Measurements from ENCODE around the gene EPHA6.

The EPHA6 gene

GRCh38 chr3:97277708-97278107 is 463.3 kb downstream of the EPHA6 start:
- DNase-seq (ENCODE audit: low read depth): no peak

- DNase-seq (ENCODE audit: low read depth): no peak
These were observed 464.1 kb downstream of the EPHA6 start for GRCh38 chr3:97278506-97278905.

- no peak for DNase-seq (ENCODE audit: low read depth)
These were observed 477.5 kb downstream of the EPHA6 start for GRCh38 chr3:97291901-97292300.

- DNase-seq (ENCODE audit: low read depth): no peak
These were observed 479.3 kb downstream of the EPHA6 start for GRCh38 chr3:97293596-97294131.

GRCh38 chr3:97297032-97297431 is 482.6 kb downstream of the EPHA6 start:
- DNase-seq (ENCODE audit: low read depth): no peak

GRCh38 chr3:97301114-97301513 is 486.7 kb downstream of the EPHA6 start:
- no peak for DNase-seq (ENCODE audit: low read depth)

- no peak for DNase-seq (ENCODE audit: low read depth)
These were observed 491.8 kb downstream of the EPHA6 start for GRCh38 chr3:97306226-97306625.

- DNase-seq (ENCODE audit: low read depth): no peak
These were observed 524.0 kb downstream of the EPHA6 start for GRCh38 chr3:97338375-97338774.

GRCh38 chr3:97340940-97341339 is 526.5 kb downstream of the EPHA6 start:
- DNase-seq (ENCODE audit: low read depth): no peak

- DNase-seq (ENCODE audit: low read depth): no peak
These were observed 533.4 kb downstream of the EPHA6 start for GRCh38 chr3:97347780-97348179.

- no peak for DNase-seq (ENCODE audit: low read depth)
These were observed 536.6 kb downstream of the EPHA6 start for GRCh38 chr3:97350971-97351370.

- DNase-seq (ENCODE audit: low read depth): no peak
These were observed 538.8 kb downstream of the EPHA6 start for GRCh38 chr3:97353176-97353575.

GRCh38 chr3:97359977-97360376 is 545.6 kb downstream of the EPHA6 start:
- DNase-seq (ENCODE audit: low read depth): no peak

- no peak for DNase-seq (ENCODE audit: low read depth)
These were observed 546.4 kb downstream of the EPHA6 start for GRCh38 chr3:97360804-97361203.

GRCh38 chr3:97384583-97384982 is 570.2 kb downstream of the EPHA6 start:
- no peak for DNase-seq (ENCODE audit: low read depth)

- DNase-seq (ENCODE audit: low read depth): no peak
These were observed 574.4 kb downstream of the EPHA6 start for GRCh38 chr3:97388774-97389173.

- no peak for DNase-seq (ENCODE audit: low read depth)
These were observed 575.5 kb downstream of the EPHA6 start for GRCh38 chr3:97389936-97390335.

- no peak for DNase-seq (ENCODE audit: low read depth)
These were observed 576.8 kb downstream of the EPHA6 start for GRCh38 chr3:97391167-97391566.

GRCh38 chr3:97409612-97410011 is 595.2 kb downstream of the EPHA6 start:
- no peak for DNase-seq (ENCODE audit: low read depth)

- DNase-seq (ENCODE audit: low read depth): no peak
These were observed 607.2 kb downstream of the EPHA6 start for GRCh38 chr3:97421565-97421964.

GRCh38 chr3:97425002-97425401 is 610.6 kb downstream of the EPHA6 start:
- no peak for DNase-seq (ENCODE audit: low read depth)

- no peak for DNase-seq (ENCODE audit: low read depth)
These were observed 616.2 kb downstream of the EPHA6 start for GRCh38 chr3:97430601-97431000.

GRCh38 chr3:97432914-97433313 is 618.5 kb downstream of the EPHA6 start:
- DNase-seq (ENCODE audit: low read depth): no peak

- DNase-seq (ENCODE audit: low read depth): no peak
These were observed 623.7 kb downstream of the EPHA6 start for GRCh38 chr3:97438131-97438530.

- DNase-seq (ENCODE audit: low read depth): no peak
These were observed 625.0 kb downstream of the EPHA6 start for GRCh38 chr3:97439373-97439772.

Measured in amniotic epithelial cell (primary cell).